Upper lobe of right lung (tissue), 1 donor: ENCODE data around the gene KIFC3. TPM values are rescaled to one million over a fixed set of nuclear protein-coding genes. Genes with fewer than 3 reads are reported as not detected.
"Not testable (repeated sequence)": the region's sequence is repeated elsewhere in the genome, so short reads cannot be mapped to it uniquely, and the experiment has no call there.

ENCODE experiments used
- ATAC-seq: fragments of 200-7000 bp; cut with Tn5 transposase; one replicate; pipeline ENCODE4 v1.9.1; 2020; ENCODE audit warnings: mild to moderate bottlenecking, moderate library complexity
- DNase-seq: peaks from one replicate; pipeline ENCODE4 v3.0.0-alpha.2; 2020
- H3K27ac ChIP-seq: fragments of 200-600 bp; one replicate; pipeline ENCODE4 v1.8.0; 2022
- H3K27me3 ChIP-seq: fragments of 200-600 bp; one replicate; pipeline ENCODE4 v1.8.0; 2022; ENCODE audit warnings: mild to moderate bottlenecking
- H3K36me3 ChIP-seq: fragments of 200-600 bp; one replicate; pipeline ENCODE4 v1.8.0; 2022
- H3K4me1 ChIP-seq: fragments of 200-600 bp; one replicate; pipeline ENCODE4 v1.8.0; 2022
- H3K4me3 ChIP-seq: fragments of 200-600 bp; one replicate; pipeline ENCODE4 v1.8.0; 2022; ENCODE audit warnings: mild to moderate bottlenecking
- H3K9me3 ChIP-seq: fragments of 200-600 bp; one replicate; pipeline ENCODE4 v1.8.0; 2022
- intact Hi-C: fragments of 100-400 bp; cut with DNase I; formaldehyde crosslinking; loops from one replicate; pipeline ENCODE4 v1.11.0; 2022
- total RNA-seq: library from RNA; stranded (reverse); fragmentation: NEBNext Ultra II Directional; extraction: Animal tissue kit (Norgen Biotek cat#: 25700); gene quantifications from one replicate; pipeline ENCODE4 v1.2.1, GENCODE V29; 2021
- TF ChIP-seq, protein P1 (sequence below): fragments of 200-600 bp; IDR thresholded peaks from one replicate; pipeline ENCODE4 v1.8.0; 2022; ENCODE audit warnings: antibody characterized with exemption
- donor health status: DM: no; HTN: yes; CAD: no; lungs with severe emphysema.

KIFC3 gene
- total RNA-seq, 1 donor from 2014 or later = 99.1 TPM

DNA sequence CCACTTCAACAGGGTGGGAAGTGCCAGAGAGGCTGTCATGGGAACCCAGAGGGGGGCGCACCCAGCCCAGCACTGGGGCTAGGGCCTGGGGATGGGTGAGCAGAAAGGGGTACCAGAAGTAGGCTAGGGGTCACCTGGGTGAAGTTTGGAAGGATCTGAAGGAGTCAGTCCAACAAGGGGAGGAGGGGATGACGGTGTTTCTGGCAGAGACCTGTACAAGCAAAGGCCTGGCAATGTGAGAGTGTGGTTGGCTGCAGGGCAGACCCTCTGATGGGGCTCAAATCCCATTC is 80.1 kb downstream of the KIFC3 start:
- no peak overlapping the region for H3K4me3 ChIP-seq
- no peak for ATAC-seq
- H3K9me3 ChIP-seq = no peaks in the 10 kb centered on the region
- no peak for DNase-seq
- H3K4me1 ChIP-seq = no peaks in the 10 kb centered on the region
- H3K36me3 ChIP-seq = no peaks in the 10 kb centered on the region
- TF ChIP-seq, protein P1, sequence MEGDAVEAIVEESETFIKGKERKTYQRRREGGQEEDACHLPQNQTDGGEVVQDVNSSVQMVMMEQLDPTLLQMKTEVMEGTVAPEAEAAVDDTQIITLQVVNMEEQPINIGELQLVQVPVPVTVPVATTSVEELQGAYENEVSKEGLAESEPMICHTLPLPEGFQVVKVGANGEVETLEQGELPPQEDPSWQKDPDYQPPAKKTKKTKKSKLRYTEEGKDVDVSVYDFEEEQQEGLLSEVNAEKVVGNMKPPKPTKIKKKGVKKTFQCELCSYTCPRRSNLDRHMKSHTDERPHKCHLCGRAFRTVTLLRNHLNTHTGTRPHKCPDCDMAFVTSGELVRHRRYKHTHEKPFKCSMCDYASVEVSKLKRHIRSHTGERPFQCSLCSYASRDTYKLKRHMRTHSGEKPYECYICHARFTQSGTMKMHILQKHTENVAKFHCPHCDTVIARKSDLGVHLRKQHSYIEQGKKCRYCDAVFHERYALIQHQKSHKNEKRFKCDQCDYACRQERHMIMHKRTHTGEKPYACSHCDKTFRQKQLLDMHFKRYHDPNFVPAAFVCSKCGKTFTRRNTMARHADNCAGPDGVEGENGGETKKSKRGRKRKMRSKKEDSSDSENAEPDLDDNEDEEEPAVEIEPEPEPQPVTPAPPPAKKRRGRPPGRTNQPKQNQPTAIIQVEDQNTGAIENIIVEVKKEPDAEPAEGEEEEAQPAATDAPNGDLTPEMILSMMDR = no peak
- H3K27me3 ChIP-seq = no peaks in the 10 kb centered on the region
- H3K27ac ChIP-seq = no peak overlapping the region
- intact Hi-C loops = no loop called here

DNA sequence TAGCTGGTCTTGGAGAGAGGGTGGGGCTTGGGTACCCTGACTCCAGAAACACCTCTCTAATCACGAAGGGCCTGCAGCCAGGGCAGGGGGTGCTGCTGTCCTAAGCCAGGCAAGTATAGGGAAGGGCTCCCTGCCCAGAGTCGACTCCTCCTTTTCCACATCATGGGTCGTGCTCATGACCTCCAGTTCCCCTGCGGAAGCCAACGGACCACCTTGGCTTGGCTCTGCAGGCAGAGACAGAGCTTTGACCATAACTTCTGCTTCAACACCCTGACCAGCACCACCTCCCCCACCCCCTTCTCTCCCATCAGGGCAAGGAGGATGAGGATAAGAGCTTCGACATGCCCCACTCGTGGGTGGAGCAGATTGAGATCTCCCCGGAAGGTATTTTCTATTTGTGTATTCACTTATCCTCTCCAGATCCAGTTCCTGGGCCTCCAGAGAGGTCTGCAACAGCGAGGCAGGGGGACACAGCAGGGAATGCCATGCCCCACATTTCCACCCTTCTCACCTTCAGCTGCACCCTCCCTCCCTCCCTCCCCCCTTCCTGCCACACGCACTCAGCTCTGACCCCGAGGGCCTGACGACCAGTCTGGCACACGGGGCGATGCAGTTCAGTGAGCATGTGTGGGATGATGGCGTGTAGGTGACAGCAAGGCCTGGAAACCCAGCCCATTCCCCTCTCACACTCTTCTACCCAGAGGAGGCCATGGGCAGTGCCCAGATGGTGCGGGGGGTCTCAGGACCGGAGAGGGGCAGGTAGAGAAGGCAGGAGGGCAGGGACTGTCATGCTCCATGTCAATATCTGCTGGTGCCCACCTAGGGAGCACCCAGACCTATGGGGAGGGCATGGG is 80.7 kb downstream of the KIFC3 start:
- TF ChIP-seq, protein P1 = no peak
- H3K36me3 ChIP-seq = no peaks in the 10 kb centered on the region
- H3K4me1 ChIP-seq = no peaks in the 10 kb centered on the region
- H3K4me3 ChIP-seq = no peak overlapping the region
- intact Hi-C loops = no loop called here
- H3K27me3 ChIP-seq = no peaks in the 10 kb centered on the region
- no peaks in the 10 kb centered on the region for H3K9me3 ChIP-seq
- no peak for ATAC-seq
- H3K27ac ChIP-seq = no peak overlapping the region
- no peak for DNase-seq

DNA sequence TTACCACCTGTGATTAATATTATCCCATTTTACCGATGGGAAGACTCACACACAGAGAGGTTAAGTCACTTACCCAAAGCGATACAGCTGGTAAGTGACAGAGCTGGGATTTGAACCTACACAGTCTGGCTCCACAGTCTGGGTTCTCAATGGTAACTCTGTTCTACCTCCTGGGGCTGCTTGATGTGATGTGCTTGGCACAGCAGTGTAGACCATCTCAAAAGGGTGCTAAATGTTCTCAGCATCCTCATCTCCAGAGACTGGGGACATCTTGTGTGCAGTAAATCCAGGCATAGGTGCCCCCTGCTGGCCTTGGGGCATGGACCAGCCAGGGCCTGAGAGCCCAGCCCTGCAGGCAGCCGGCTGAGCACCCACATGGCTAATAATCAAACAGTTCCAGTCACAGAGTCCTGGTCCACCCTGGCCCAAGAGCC is 82.1 kb downstream of the KIFC3 start:
- Histone ChIP-seq H3K27ac (no peak overlapping the region), H3K9me3 (no peaks in the 10 kb centered on the region), H3K4me1 (no peaks in the 10 kb centered on the region), H3K36me3 (no peaks in the 10 kb centered on the region), H3K27me3 (no peaks in the 10 kb centered on the region), H3K4me3 (no peak overlapping the region)
- TF ChIP-seq, protein P1 = peak; percentile 52
- intact Hi-C loops = no loop called here
- no peak for DNase-seq
- peak; percentile 82 for ATAC-seq

DNA sequence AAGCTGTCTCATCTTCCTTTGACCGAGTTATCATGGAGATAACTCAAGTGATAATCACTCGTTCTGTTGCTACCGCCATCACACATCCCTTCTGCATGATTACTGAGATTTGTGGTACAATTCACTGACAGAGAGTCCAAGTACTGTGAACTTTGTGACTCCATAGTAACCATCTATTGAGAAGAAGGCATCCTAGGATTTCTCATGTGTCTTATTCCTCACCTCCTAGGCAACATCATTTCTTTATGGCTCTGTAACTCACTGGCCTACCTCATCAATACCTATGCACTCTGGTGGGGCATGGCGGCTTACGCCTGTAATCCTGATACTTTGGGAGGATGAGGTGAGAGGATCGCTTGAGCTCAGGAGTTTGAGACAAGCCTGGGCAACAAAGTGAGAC is 88.2 kb downstream of the KIFC3 start:
- intact Hi-C loops = no loop called here
- H3K9me3 ChIP-seq = no peaks in the 10 kb centered on the region

DNA sequence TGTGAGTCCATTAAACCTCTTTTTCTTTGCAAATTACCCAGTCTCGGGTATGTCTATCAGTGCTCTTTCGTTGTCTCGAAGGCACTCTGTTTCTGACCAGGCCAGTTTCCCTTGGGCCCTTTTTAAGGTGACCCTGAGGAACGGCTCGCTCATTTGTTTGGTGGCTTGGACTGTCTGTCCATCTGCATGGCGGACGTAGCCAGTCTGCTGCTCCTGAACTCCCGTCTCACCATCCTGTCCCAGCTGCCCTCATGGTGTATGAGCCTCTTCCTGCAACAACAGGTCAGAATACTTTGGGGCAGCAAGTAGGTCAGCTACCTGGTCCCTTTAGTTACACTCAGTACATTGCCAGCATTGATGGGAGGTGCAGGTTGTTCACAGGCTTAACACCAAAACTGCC is 88.7 kb downstream of the KIFC3 start:
- H3K27ac ChIP-seq = no peak overlapping the region
- TF ChIP-seq, protein P1 = no peak
- intact Hi-C loops = no loop called here
- no peaks in the 10 kb centered on the region for H3K27me3 ChIP-seq
- no peaks in the 10 kb centered on the region for H3K36me3 ChIP-seq
- no peaks in the 10 kb centered on the region for H3K9me3 ChIP-seq
- ATAC-seq (no peak), DNase-seq (no peak)
- H3K4me3 ChIP-seq = no peak overlapping the region
- no peaks in the 10 kb centered on the region for H3K4me1 ChIP-seq

More for the DNA sequence above, 88.2 kb downstream of the KIFC3 start:
- H3K27ac ChIP-seq = no peak overlapping the region
- no peak overlapping the region for H3K4me3 ChIP-seq
- H3K36me3 ChIP-seq = no peaks in the 10 kb centered on the region
- TF ChIP-seq, protein P1 = no peak
- H3K27me3 ChIP-seq = no peaks in the 10 kb centered on the region
- ATAC-seq (no peak), DNase-seq (no peak)
- H3K4me1 ChIP-seq = no peaks in the 10 kb centered on the region

DNA sequence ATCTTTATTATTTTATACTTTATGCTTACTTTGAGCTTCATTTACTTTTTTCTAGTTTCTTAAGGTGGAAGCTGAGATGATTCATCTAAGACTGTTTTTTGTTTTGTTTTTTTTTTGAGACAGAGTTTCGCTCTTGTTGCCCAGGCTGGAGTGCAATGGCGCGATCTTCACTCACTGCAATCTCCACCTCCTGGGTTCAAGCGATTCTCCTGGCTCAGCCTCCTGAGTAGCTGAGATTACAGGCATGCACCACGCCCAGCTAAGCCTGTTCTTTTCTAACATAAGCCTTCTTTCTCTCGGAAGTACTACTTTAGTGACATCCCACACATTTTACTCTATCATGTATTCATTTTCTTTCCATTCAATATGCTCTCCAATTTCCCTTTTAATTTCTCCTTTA is 89.7 kb downstream of the KIFC3 start:
- DNase-seq, H3K4me1 ChIP-seq, H3K36me3 ChIP-seq, H3K27ac ChIP-seq, H3K4me3 ChIP-seq, H3K27me3 ChIP-seq, H3K9me3 ChIP-seq, intact Hi-C loops, ATAC-seq: not testable (repeated sequence)
